ENCODE data around the gene AKAP8.
"Not testable (repeated sequence)": the region's sequence is repeated elsewhere in the genome, so short reads cannot be mapped to it uniquely, and the experiment has no call there.

Gene AKAP8

GRCh38 chr19:15340086-15340485, 39.5 kb downstream of the AKAP8 start:
- DNase-seq (ENCODE audit: extremely low spot score), result no peak
- ChIA-PET POLR2A (no interaction called here), CTCF (no interaction called here)
- no peak for TF ChIP-seq CTCF (IDR thresholded peaks at IDR 0.05; ENCODE audit: control extremely low read depth, extremely low read depth, low read depth, missing control alignments)

- no peak for DNase-seq (ENCODE audit: extremely low spot score)
- ChIA-PET CTCF (interaction anchor here (0.6 to 1.1 kb wide), 5 partner anchors 9 to 82 kb away, joined by 3 read pairs; partner anchors contain the start of gene AKAP8L), POLR2A (no interaction called here)
- TF ChIP-seq CTCF (IDR thresholded peaks at IDR 0.05; ENCODE audit: control extremely low read depth, extremely low read depth, low read depth, missing control alignments), result no peak
These were observed 42.4 kb downstream of the AKAP8 start for GRCh38 chr19:15337202-15337601.

GRCh38 chr19:15335992-15336391, 43.6 kb downstream of the AKAP8 start:
- DNase-seq (ENCODE audit: extremely low spot score); POLR2A ChIA-PET: not testable (repeated sequence)
- CTCF ChIA-PET, result interaction anchor here (1.0 to 1.1 kb wide), 2 partner anchors 10 to 24 kb away, joined by 3 to 4 read pairs; no protein-coding TSS in a partner anchor

- ChIA-PET CTCF (interaction anchor here (0.9 to 1.5 kb wide), 2 partner anchors 39 to 86 kb away, joined by 3 read pairs; partner anchors contain the start of gene AKAP8L), POLR2A (interaction anchor here (2.1 to 2.3 kb wide), 2 partner anchors 44 to 47 kb away, joined by 8 to 22 read pairs; partner anchors contain the start of gene AKAP8)
- DNase-seq (ENCODE audit: extremely low spot score), result peak; percentile 88
- no peak for TF ChIP-seq CTCF (IDR thresholded peaks at IDR 0.05; ENCODE audit: control extremely low read depth, extremely low read depth, low read depth, missing control alignments)
These were observed 47.1 kb downstream of the AKAP8 start, which contains the start of gene BRD4 for GRCh38 chr19:15332311-15332996. Gene BRD4 (minus strand): TSS chr19:15332539. CDS start chr19:15273099, 59,440 bp downstream.

GRCh38 chr19:15331419-15332310, 47.9 kb downstream of the AKAP8 start:
- ChIA-PET POLR2A (no interaction called here), CTCF (no interaction called here)
- no peak for TF ChIP-seq CTCF (IDR thresholded peaks at IDR 0.05; ENCODE audit: control extremely low read depth, extremely low read depth, low read depth, missing control alignments)
- peak; percentile 73 for DNase-seq (ENCODE audit: extremely low spot score)

GRCh38 chr19:15330801-15331418, 48.7 kb downstream of the AKAP8 start:
- TF ChIP-seq CTCF (IDR thresholded peaks at IDR 0.05; ENCODE audit: control extremely low read depth, extremely low read depth, low read depth, missing control alignments), result no peak
- no peak for DNase-seq (ENCODE audit: extremely low spot score)
- ChIA-PET CTCF (interaction anchor here (1.1 to 1.7 kb wide), 2 partner anchors 14 to 43 kb away, joined by 4 to 6 read pairs; no protein-coding TSS in a partner anchor), POLR2A (no interaction called here)
